ENCODE measurements around the gene TTC34. TPM values are rescaled to one million over a fixed set of nuclear protein-coding genes. Genes with fewer than 3 reads are reported as not detected.

Gene TTC34
- total RNA-seq, 4 donors from 2014 or later, result 0.17 to 0.75 (median 0.27) TPM

DNA sequence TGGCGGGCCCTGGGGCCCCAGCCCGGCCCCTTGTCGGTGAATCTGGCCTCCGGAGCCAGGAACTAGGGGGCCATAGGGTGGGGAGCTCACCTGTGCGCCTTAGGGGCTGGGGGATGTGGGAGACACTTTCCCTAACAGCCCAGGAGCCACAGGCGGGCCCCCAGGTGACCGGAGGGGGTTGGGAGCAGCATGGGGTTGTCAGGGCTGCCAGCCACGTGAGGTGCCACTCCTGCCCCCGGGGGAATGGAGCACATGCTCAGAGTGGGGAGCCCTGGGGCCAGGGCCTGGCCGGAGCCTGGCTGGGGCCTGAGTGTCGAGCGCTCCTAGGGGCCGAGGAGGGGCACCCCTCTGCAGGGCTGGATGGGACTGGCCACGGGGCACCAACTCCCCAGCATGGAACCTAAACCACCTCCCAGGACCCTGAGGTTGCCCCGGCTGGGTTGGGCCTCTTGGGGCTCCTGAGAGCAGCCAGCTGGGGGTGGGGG is 195.1 kb downstream of the TTC34 start:
- TF ChIP-seq, protein P1, sequence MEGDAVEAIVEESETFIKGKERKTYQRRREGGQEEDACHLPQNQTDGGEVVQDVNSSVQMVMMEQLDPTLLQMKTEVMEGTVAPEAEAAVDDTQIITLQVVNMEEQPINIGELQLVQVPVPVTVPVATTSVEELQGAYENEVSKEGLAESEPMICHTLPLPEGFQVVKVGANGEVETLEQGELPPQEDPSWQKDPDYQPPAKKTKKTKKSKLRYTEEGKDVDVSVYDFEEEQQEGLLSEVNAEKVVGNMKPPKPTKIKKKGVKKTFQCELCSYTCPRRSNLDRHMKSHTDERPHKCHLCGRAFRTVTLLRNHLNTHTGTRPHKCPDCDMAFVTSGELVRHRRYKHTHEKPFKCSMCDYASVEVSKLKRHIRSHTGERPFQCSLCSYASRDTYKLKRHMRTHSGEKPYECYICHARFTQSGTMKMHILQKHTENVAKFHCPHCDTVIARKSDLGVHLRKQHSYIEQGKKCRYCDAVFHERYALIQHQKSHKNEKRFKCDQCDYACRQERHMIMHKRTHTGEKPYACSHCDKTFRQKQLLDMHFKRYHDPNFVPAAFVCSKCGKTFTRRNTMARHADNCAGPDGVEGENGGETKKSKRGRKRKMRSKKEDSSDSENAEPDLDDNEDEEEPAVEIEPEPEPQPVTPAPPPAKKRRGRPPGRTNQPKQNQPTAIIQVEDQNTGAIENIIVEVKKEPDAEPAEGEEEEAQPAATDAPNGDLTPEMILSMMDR (IDR thresholded peaks at IDR 0.05; ENCODE audit: low read depth), result no peak

DNA sequence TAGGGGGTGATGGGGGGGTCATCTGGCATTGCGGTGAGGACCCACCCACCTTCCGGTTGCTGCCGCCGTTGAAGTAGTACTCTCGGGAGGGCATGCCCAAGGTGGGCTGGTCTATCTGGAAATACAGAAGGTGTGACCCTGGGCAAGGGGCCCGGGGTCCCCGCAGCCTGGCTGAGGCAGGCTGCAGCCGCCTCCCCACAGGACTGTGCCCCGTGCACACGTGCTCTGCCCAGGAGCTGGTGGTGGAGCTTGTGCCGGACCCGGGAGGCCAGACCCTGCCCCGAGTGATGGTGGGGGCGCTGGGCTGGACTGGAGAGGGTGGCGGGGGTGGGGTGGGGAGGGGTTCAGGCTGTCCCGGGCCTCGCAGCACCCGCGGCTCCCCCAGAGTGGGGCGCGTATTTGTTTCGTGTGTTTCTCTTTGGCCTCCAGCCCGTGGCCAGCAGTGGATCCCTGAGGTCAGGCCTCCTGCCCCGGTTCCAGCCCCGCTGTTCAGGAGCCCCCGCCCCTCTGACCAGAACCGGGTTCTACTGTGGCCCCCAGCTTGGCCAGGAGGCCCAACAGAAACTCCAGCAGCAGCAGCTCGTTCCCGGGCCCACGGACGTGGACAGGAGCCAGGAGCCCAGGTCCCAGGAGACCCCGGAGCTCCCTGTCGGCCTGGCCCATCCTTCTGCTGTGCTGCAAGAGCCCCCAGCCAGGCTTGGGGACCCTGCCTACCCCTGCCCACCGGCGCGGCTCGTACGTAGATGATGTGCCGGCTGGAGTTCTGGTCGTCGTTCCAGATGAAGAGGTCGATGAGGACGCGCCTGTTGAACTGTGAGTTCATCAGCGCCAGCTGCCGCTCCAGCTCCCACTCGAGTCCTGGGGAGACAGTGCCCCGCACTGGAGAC is 195.7 kb downstream of the TTC34 start:
- TF ChIP-seq, protein P1 (IDR thresholded peaks at IDR 0.05; ENCODE audit: low read depth), result no peak

DNA sequence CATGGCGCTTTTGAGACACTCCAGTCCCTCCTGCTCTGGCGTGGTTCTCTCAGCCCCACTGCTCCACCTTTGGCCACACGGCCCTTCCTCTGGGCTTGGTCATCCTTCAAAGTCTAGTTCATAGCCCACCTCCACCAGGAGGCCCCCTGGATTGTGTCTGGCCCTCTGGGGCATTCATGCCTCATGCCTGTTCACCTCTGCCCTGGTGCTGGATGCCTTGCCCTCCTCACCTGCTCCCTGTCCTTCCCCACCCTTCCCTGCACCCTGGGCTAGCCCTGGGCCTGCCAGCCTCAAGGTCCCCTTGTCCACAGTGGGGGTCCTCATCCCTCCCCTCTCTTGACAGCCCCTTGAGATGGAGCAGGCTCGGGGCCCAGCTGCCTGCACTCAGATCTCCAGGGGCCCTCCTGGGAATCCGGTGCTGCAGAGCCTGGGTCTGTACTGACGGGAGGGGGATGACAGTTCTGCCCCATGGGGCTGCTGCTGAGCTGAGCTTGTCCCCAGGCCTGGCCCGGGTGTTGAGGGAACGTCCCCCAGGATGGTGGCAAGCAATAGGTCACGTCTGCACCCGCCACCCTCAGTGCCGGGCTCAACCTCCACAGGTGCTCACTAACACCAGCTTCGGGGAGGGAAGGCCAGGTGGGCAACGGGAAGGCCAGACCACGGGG is 196.5 kb downstream of the TTC34 start:
- TF ChIP-seq, protein P1 (IDR thresholded peaks at IDR 0.05; ENCODE audit: low read depth), result no peak

DNA sequence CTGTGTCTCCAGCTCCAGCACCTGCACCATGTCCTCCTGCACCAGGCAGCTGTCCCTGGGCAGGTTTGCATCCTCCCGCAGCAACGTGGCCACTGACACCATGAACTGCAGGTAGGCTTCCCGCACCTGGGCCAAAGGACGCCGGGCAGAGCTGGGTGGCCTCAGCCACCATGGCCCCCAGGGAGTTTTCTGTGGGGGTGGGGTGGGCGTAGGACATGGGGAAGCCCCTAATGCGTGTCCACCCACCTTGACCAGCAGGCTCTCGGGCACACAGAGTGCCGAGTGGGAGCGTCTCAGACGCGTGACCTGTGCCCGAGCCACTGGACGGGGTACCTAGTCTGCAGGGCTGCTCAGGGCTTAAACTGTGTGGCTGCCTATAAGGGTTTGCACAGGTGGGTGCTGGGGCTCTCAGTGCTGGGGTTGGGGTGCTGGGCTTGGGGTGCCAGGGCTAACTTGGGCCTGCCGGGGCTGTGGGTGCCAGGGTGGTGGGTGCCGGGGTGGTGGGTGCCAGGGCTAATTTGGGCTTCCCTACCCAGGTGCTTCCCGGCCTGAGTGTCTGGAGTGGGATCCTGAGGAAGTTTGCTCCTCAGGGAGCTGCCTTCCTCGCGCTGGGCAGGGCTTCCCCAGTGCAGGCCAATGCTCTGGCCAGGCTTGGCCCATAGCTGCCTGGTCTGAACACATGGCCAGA is 197.2 kb downstream of the TTC34 start:
- TF ChIP-seq, protein P1 (IDR thresholded peaks at IDR 0.05; ENCODE audit: low read depth), result no peak

DNA sequence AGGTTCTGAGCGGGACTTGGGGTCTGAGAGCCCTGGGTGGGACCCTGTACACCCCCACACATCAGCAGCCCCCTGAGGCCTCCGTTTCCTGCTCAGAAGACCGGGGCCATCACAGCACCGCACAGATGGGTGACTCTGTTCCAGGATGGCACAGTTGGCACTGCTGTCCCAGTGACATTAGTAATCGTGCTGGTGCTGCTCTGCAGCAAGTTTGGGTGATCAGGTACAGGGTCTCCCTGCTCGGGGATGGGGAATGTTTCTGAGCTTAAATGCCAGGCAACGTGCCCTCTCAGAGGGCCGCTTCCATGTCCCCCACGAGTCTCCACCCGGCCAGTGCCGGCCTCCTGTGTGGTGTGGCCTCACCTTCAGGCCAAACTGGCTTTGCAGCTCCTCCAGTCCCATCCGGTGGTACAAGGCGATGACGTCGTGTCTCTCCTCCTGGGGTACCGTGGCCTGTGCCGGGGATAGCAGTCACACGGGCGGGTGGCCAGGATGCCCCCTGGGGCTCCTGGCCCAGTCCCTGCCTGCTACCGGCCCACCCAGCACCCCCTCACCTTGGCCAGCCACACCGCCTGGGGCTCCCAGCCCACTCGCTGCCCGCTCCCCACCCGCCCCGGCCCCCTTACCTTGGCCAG is 197.9 kb downstream of the TTC34 start:
- TF ChIP-seq, protein P1 (IDR thresholded peaks at IDR 0.05; ENCODE audit: low read depth), result no peak

DNA sequence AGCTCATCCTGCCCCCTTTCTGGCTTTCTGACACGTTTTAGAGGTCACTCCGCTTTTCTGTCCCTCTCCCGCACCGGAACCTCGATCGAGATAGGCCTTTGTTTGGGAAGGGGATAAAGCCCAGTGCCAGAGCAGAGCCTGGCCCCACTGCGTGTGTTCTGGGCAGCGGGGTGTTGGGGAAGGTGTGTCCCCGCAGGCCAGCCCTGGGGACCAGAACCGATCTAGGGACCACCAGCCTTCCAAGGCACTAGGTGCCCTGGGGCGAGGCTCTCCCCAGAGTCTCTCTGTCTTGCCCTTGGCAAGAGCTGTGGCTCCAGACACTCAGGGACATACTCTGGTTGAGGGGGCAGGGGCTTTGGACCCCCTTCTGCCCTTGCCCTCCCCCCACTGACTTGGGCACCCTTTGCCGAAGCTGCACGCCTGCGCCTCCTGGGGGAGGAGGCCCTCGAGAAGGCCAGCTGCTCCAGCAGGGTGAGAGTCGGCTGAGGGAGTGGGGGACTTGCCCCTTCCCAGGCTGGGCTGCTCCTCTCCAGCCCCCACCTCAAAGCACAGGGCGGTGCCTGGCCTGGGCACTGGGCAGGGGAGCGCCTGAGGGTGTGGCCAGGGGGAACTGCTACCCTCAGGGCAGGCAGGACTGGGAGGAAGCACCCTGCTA is 198.5 kb downstream of the TTC34 start:
- TF ChIP-seq, protein P1 (IDR thresholded peaks at IDR 0.05; ENCODE audit: low read depth), result no peak

Data from subcutaneous adipose tissue (tissue), 4 donors.